NCI-H1436 treated with DMSO at 0.1 percent for 48 hours (cell line): ENCODE results near the gene RGS7.

Experiments used
- DNase-seq: peaks from one replicate; lab custom pipeline; 2025; lab: John Stamatoyannopoulos, UW

The RGS7 gene

GRCh38 chr1:241079047-241079446, 278.0 kb downstream of the RGS7 start:
- DNase-seq: no peak

GRCh38 chr1:241077386-241078147, 279.4 kb downstream of the RGS7 start:
- no peak for DNase-seq

DNA sequence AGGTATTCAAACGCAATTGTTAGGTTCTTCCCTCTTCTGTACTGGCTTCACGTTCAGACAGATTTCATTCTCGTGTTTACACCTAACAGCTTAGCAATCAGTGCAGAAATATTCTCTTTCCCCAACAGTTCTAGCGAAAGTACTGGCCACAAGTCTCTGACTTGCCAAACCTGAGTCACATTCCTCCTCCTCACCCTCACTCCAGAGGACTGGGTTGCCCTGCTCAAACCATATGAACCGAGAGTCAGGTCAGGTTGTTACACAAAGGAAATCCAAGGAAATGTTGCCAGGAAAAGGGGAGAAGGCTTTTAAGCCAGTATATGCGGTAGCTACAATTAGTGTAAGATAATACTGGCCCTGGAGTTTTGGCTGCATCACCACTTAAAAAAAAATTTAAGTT, 282.5 kb downstream of the RGS7 start:
- no peak for DNase-seq

- no peak for DNase-seq
Observed at GRCh38 chr1:241068359-241068758, 288.6 kb downstream of the RGS7 start.

- DNase-seq: peak; percentile 77
Observed at GRCh38 chr1:241063276-241063675, 293.7 kb downstream of the RGS7 start.

- no peak for DNase-seq
Observed at GRCh38 chr1:241061062-241061461, 295.9 kb downstream of the RGS7 start.

DNA sequence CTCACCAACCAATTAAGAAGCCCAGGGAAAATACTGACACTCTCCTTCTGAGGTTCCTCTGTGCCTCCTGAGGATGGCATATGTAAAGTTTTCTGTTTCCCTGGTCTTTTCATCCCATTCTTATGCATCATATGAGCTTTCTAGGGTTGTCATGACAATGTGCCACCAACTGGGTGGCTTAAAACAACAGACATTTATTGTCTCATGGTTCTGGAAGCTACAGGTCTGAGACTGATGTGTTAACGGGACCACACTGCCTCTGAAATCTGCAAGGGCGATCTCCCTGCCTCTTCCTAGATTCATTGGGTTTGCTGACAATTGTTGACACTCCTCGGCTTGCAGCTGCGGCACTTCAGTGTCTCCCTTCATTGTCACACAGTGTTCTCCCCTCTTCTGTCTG, 308.4 kb downstream of the RGS7 start:
- no peak for DNase-seq

DNA sequence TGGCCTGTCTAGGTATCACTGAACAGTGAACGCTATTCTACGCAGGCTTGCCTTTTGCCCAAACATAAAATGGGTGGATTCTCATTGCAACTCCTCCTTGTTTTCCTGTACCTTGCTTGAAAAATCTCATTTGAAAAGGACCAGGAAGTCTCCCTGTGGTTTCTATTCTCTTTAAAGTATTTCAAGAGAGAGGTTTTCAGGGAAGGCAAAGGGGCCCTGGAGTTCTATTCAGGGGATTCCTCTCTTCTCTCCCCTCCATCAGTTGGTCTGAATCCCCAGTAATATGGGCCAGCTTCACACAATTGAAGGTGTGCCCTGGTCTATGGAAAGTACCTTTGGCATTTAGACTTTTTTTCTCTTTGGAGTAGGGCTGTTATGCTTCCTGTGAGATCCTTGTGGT, 311.3 kb downstream of the RGS7 start:
- DNase-seq: no peak

DNA sequence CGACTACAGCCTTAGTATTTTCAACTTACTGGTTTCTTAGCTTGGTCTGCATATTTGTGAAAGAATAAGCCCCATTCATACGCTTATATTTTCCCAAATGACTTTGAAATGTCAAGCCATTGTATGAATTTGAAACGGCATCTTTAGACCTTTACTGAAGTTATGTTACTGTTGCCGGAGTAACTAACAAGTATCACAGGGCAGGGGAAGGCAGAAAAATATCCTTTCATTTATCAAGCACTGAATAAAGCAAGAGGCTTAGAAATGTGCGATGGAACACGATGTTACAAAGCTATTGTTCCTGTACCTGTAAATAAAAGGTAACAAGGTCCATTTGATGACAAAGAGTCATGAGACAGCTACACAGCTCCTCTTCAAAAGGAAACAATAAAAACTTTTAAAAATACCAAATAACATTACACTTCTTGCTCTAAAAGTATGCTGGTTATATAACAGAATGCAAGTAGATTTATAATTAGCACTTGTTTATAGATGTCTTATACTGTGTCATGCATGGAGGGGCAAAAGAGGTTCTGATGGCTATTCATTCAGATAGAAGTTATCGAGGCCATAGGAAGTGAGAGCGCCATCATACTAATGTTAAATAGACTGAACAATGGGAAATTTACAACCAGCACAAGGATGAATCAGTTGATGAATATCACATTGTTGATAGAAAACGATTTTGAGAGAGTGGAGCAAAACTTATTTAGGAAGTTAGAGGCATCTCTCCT, 322.6 kb downstream of the RGS7 start:
- no peak for DNase-seq

DNA sequence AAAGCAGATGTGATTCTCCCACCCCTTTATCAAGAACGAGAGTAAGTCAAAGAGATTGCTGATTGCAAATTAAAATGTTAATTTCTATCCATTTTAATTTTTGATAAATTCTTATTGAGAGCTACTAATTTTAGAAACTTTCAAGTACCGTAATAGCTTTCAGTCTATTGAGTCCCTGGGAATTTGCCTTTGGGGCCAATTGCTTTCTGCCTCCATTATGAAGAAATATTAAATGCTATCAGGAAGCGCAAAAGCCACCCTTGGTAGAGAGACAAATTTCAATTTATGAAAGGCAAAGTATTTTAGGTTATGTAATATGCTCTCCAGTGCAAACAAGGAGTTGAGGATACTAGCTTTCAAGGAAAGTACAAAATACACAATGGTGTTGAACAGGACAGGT, 332.2 kb downstream of the RGS7 start:
- no peak for DNase-seq

DNA sequence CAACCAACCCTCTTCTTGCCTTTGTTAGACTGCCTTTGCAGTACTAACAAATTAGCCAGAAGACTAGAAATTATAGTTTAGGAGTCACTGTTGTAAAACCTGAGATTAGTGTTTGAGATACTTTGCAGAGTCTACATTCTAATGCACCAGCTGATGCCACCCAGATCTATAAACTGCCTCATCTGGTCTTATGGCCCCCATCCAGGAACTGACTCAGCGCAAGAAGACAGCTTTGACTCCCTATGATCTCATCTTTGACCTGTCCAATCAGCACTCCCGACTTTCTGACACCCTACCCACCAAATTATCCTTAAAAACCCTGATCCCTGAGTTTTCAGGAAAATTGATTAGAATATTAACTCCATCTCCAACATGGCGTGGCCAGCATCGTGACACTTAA, 334.6 kb downstream of the RGS7 start:
- no peak for DNase-seq

- DNase-seq: no peak
Observed at GRCh38 chr1:241020851-241021697, 335.9 kb downstream of the RGS7 start.

DNA sequence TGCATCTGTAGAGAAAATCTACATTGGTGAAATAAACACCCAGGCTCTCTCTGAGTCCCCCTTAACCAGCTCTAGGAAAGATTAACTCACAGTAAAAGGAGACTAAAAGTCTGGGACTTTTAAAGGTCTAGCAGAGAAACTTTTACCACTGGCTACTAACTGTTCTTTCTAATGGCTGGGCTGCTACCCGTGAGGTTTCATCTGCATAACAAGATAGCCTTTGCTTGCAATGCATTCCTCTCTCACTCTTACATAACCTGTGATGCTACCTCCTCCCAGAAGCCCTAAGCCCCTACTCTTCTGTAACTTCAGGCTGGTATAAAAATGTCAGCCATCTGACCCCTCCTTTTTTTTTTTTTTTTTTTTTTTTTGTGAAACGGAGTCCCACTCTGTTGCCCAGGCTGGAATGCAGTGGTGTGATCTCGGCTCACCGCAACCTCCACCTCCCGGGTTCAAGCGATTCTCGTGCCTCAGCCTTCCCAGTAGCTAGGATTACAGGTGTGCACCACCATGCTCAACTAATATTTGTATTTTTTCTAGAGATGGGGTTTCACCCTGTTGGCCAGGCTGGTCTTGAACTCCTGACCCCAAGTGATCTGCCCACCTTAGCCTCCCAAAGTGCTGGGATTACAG, 344.2 kb downstream of the RGS7 start:
- no peak for DNase-seq

- no peak for DNase-seq
Observed at GRCh38 chr1:241007668-241008067, 349.3 kb downstream of the RGS7 start.

DNA sequence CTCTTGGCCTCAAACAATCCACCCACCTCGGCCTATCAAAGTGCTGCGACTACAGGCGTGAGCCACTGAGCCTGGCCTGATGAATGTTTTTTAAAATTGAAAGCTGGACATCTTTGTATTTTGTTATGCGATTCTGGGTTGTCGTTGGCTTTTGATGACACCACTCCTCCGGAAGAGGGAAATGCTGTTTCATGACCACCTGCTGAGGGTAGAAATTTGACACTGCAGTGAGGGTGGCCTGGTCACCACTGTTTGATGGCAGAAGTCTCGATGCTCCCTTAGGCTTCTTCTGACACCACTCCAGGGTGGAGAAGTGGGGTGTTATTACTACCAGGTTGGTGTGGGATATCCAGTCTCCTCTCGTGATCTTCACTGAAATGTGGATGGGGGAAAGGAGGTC, 357.2 kb downstream of the RGS7 start:
- DNase-seq: no peak

DNA sequence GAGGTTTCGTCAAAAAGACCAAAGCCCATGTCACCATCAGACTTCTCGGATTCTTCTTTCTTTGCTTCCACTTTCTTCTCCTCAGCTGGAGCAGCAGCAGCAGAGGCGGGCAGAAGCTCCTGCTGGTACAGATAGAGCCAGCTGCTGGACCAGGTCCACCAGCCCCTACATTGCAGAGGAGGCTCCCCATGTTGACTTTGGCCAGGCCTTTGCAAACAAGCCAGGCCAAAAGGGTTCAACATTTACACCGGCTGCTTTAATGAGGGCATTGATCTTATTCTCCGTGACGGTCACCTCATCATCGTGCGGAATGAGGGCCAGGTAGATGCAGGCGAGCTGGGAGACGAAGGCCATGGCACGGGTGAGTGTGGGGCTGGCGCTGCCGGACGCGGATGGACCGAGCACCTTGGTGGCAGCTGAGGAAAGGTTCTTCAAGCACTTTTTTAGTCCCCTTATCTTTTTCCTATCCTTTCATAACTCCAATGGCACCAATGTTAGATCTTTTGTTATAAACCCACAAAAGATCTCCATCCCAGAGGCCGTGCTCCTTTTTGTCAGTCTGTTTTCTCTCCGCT, 358.5 kb downstream of the RGS7 start:
- DNase-seq: no peak

DNA sequence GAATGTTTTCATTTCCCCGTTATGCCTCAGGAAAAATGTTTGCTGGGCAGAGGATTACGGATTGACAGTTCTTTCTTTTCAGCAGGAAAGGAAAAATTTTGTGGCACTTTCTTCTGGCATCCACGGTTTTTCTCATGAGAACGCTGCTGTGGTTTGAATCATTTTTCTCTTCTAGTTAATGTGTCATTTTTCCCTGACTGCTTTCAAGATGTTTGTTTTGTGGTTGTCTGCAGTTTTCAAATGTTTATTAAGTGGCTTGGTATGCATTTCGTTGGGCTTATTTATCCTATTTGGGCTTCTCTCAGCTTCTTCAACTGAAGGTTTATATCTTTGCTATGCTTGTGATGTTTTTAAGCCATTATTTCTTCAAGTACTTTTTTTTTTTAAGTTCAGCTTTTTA, 359.0 kb downstream of the RGS7 start:
- DNase-seq: no peak

- DNase-seq: no peak
Observed at GRCh38 chr1:240993004-240993403, 364.0 kb downstream of the RGS7 start.

- DNase-seq: no peak
Observed at GRCh38 chr1:240991230-240991629, 365.8 kb downstream of the RGS7 start.

GRCh38 chr1:240987928-240988327, 369.1 kb downstream of the RGS7 start:
- DNase-seq: no peak

DNA sequence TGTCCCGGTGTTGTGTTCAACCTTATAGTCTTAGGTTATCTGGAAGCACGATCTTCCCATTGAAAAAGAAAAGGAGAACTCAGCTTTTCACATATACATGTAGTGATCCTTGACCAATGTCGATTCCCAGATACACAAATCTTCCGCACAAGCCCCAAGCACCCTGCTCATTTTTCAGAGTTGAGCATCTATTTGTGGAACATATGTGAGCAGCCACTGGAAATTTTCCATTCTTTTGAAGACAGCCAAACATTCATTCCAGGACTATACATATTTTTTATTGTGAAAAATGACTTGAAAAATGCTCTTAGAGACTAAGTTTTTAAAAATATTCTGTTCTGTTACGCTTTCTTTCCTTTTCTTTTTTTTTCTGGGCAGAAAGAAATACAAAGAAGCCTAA, 371.9 kb downstream of the RGS7 start:
- no peak for DNase-seq

GRCh38 chr1:240980342-240980741, 376.7 kb downstream of the RGS7 start:
- no peak for DNase-seq
